Upper lobe of right lung (tissue), 1 donor: ENCODE data around the gene KIZ. TPM values are rescaled to one million over a fixed set of nuclear protein-coding genes. Genes with fewer than 3 reads are reported as not detected.

Experiments used
- ATAC-seq: fragments of 200-7000 bp; cut with Tn5 transposase; one replicate; pipeline ENCODE4 v1.9.1; 2020; ENCODE audit warnings: mild to moderate bottlenecking, moderate library complexity
- DNase-seq: peaks from one replicate; pipeline ENCODE4 v3.0.0-alpha.2; 2020
- H3K27ac ChIP-seq: fragments of 200-600 bp; one replicate; pipeline ENCODE4 v1.8.0; 2022
- H3K27me3 ChIP-seq: fragments of 200-600 bp; one replicate; pipeline ENCODE4 v1.8.0; 2022; ENCODE audit warnings: mild to moderate bottlenecking
- H3K36me3 ChIP-seq: fragments of 200-600 bp; one replicate; pipeline ENCODE4 v1.8.0; 2022
- H3K4me1 ChIP-seq: fragments of 200-600 bp; one replicate; pipeline ENCODE4 v1.8.0; 2022
- H3K4me3 ChIP-seq: fragments of 200-600 bp; one replicate; pipeline ENCODE4 v1.8.0; 2022; ENCODE audit warnings: mild to moderate bottlenecking
- H3K9me3 ChIP-seq: fragments of 200-600 bp; one replicate; pipeline ENCODE4 v1.8.0; 2022
- intact Hi-C: fragments of 100-400 bp; cut with DNase I; formaldehyde crosslinking; loops from one replicate; pipeline ENCODE4 v1.11.0; 2022
- total RNA-seq: library from RNA; stranded (reverse); fragmentation: NEBNext Ultra II Directional; extraction: Animal tissue kit (Norgen Biotek cat#: 25700); gene quantifications from one replicate; pipeline ENCODE4 v1.2.1, GENCODE V29; 2021
- TF ChIP-seq, protein P1 (sequence below): fragments of 200-600 bp; IDR thresholded peaks from one replicate; pipeline ENCODE4 v1.8.0; 2022; ENCODE audit warnings: antibody characterized with exemption
- donor health status: DM: no; HTN: yes; CAD: no; lungs with severe emphysema.

KIZ gene
- total RNA-seq, 1 donor from 2014 or later, result 16.2 TPM

DNA sequence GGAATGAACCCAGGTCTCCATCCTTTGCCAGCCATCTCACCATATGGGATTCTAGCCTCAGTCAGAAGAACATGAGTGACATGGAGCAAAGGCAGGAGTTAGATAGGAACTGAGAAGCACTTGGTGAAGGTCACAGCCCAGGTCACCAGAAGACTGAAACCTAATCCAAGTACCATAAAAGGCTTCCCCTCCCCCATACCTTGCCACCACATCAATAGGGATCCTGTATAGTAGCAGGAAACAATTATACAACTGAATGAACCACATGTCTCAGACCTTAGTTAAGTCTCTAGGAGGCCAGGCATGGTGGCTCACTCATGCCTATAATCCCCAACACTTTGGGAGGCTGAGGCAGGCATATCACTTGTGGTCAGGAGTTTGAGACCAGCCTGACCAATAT is 49.6 kb downstream of the KIZ start:
- H3K27ac ChIP-seq, result no peak overlapping the region
- intact Hi-C loops, result no loop called here
- no peak for DNase-seq
- H3K9me3 ChIP-seq, result peaks cover 8% of the 10 kb centered on the region
- TF ChIP-seq, protein P1, sequence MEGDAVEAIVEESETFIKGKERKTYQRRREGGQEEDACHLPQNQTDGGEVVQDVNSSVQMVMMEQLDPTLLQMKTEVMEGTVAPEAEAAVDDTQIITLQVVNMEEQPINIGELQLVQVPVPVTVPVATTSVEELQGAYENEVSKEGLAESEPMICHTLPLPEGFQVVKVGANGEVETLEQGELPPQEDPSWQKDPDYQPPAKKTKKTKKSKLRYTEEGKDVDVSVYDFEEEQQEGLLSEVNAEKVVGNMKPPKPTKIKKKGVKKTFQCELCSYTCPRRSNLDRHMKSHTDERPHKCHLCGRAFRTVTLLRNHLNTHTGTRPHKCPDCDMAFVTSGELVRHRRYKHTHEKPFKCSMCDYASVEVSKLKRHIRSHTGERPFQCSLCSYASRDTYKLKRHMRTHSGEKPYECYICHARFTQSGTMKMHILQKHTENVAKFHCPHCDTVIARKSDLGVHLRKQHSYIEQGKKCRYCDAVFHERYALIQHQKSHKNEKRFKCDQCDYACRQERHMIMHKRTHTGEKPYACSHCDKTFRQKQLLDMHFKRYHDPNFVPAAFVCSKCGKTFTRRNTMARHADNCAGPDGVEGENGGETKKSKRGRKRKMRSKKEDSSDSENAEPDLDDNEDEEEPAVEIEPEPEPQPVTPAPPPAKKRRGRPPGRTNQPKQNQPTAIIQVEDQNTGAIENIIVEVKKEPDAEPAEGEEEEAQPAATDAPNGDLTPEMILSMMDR, result no peak
- ATAC-seq, result no peak
- H3K4me1 ChIP-seq, result no peaks in the 10 kb centered on the region
- H3K4me3 ChIP-seq, result no peak overlapping the region
- H3K27me3 ChIP-seq, result no peaks in the 10 kb centered on the region
- H3K36me3 ChIP-seq, result no peaks in the 10 kb centered on the region

DNA sequence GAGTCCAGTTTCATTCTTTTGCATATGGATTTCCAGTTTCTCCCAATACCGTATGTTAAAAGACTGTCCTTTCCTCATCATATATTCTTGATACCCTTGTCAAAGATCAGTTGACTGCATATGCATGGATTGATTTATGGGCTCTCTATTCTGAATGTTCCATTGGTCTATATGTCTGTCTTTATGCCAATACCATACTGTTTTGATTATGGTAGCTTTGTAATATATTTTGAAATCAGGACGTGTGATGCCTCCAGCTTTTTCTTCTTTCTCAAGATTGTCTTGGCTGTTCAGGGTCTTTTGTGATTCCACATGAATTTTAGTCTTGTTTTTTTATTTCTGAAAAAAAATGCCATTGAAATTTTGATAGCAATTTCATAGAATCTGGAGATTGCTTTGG is 51.9 kb downstream of the KIZ start:
- no peak for ATAC-seq
- intact Hi-C loops, result no loop called here
- Histone ChIP-seq H3K9me3 (peaks cover 8% of the 10 kb centered on the region), H3K27ac (no peak overlapping the region), H3K4me1 (no peaks in the 10 kb centered on the region), H3K36me3 (no peaks in the 10 kb centered on the region), H3K4me3 (no peak overlapping the region), H3K27me3 (no peaks in the 10 kb centered on the region)
- TF ChIP-seq, protein P1, result no peak
- DNase-seq, result no peak

DNA sequence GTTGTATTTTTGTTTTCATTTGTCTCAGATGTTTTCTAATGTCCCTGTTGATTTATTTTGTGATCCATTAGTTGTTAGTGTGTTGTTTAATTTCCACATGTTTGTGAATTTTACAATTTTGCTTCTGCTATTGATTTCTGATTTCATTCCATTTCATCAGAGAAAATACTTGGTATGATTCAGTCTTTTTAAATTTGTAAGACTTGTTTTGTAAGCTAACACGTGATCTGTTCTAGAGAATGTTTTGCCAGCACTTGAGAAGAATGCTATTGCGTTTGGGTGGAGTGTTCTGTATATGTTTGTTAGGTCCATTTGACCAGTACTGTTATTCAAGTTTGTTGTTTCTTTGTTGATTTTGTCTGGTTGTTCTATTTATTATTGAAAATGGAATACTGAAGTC is 53.9 kb downstream of the KIZ start:
- Histone ChIP-seq H3K4me3 (no peak overlapping the region), H3K27ac (no peak overlapping the region), H3K36me3 (no peaks in the 10 kb centered on the region), H3K9me3 (peaks cover 8% of the 10 kb centered on the region), H3K4me1 (no peaks in the 10 kb centered on the region), H3K27me3 (no peaks in the 10 kb centered on the region)
- DNase-seq (no peak), ATAC-seq (no peak)
- intact Hi-C loops, result no loop called here
- TF ChIP-seq, protein P1, result no peak

DNA sequence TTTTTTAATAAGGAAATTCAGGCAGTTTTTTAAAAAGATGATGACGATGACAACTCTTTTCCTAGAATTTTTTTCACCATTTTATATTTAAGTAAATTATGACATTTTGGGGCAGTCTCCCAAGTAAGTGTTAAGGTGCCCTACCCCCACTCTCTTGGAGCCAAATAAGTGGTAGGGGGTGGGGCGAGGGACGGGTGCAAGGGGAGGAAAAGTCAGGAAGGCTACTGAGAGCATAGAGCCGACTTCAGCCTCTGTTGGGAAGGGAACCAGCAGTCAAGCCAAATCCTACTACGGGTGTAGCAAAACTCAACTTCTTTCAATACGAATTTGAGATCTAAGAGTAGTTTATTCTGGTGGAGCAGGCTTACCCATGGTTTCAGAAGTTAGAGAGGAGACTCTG is 54.4 kb downstream of the KIZ start:
- intact Hi-C loops, result no loop called here
- H3K4me1 ChIP-seq, result no peaks in the 10 kb centered on the region
- no peak overlapping the region for H3K27ac ChIP-seq
- H3K4me3 ChIP-seq, result no peak overlapping the region
- no peaks in the 10 kb centered on the region for H3K36me3 ChIP-seq
- TF ChIP-seq, protein P1, result no peak
- peaks cover 8% of the 10 kb centered on the region for H3K9me3 ChIP-seq
- ATAC-seq (no peak), DNase-seq (no peak)
- no peaks in the 10 kb centered on the region for H3K27me3 ChIP-seq

DNA sequence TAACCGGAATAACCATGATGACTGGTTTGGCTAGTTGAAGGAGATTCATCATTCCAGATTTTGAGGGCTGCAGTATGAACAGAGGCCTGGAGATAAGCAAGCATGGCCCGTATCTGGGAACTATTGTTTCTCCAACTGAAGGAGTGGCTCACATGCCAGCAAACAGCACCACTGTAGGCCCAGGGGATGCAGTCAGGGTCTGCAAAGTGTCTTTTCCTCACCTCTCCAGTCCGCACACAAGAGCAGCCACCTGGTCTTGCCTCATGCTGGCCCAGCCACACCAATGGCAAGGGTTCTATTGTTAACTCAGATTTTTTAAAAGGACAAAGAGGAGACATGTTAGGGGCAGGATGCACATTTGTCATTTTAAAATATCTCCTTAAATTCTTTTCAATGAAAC is 55.1 kb downstream of the KIZ start:
- no peak for ATAC-seq

More for the DNA sequence above, 55.1 kb downstream of the KIZ start:
- Histone ChIP-seq H3K4me3 (no peak overlapping the region), H3K27me3 (no peaks in the 10 kb centered on the region), H3K9me3 (peaks cover 8% of the 10 kb centered on the region), H3K4me1 (no peaks in the 10 kb centered on the region), H3K27ac (no peak overlapping the region), H3K36me3 (no peaks in the 10 kb centered on the region)
- TF ChIP-seq, protein P1, result no peak
- intact Hi-C loops, result no loop called here
- DNase-seq, result no peak
